Measurements from ENCODE around the gene CLEC2B.

DNA sequence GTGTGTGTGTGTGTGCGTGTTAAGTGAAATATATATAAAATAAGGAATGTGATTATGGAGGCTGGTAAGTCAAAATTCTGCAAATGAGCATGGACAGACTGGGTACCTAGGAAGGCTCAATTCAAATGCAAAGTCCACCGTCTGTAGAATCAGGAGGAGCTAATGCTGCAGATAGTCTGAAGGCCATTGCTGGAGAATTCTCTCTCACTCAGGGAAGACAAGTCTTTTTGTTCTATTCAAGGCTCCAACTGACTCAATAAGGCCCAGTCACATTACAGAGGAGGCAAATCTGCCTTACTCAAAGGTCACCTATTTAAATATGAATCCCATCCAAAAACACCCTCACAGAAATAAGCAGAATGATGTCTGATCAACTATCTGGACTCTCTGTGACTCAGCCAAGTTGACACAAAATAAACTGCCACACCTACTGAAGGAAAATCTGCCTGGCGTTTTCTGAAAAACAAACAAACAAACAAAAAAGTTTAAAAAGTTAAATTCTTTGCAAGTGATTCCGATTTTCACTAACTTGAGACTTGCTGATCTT is 11.5 kb upstream of the CLEC2B start:
- TF ChIP-seq POLR2A (IDR thresholded peaks at IDR 0.05) (no peak), EP300 (IDR thresholded peaks at IDR 0.05) (no peak), POLR2AphosphoS5 (IDR thresholded peaks at IDR 0.05) (no peak)
- TF ChIP-seq, protein P1, sequence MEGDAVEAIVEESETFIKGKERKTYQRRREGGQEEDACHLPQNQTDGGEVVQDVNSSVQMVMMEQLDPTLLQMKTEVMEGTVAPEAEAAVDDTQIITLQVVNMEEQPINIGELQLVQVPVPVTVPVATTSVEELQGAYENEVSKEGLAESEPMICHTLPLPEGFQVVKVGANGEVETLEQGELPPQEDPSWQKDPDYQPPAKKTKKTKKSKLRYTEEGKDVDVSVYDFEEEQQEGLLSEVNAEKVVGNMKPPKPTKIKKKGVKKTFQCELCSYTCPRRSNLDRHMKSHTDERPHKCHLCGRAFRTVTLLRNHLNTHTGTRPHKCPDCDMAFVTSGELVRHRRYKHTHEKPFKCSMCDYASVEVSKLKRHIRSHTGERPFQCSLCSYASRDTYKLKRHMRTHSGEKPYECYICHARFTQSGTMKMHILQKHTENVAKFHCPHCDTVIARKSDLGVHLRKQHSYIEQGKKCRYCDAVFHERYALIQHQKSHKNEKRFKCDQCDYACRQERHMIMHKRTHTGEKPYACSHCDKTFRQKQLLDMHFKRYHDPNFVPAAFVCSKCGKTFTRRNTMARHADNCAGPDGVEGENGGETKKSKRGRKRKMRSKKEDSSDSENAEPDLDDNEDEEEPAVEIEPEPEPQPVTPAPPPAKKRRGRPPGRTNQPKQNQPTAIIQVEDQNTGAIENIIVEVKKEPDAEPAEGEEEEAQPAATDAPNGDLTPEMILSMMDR (IDR thresholded peaks at IDR 0.05) = no peak
